Measurements from ENCODE around the gene ABHD6. TPM values are rescaled to one million over a fixed set of nuclear protein-coding genes. Genes with fewer than 3 reads are reported as not detected.

Gene ABHD6
- total and polyA plus RNA-seq, 4 donors: 5.2 to 14.1 (median 10.7) TPM

DNA sequence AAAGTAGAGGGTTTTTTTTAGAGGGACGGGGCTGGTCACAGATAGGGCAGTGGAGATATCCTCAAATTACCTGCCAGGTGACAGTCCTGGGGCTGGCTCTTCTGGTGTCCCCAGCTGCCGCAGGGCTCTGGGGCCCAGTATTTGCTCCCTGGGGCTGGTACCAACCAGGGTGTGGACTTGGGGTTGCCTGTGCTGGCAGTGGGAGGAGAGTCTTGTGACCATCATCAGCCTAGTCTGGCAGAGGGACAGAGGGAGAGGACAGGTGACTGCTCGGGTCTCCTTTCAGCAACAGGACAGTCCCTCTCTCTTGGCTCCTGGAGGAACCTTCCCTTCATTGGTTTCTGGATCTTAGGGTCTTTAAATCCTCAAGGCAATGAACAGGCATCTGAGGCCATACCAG, 60.6 kb downstream of the ABHD6 start:
- H3K4me3 ChIP-seq: no peak overlapping the region
- no peaks in the 10 kb centered on the region for H3K4me1 ChIP-seq (ENCODE audit: control insufficient read depth in 5 of 5, insufficient read depth in 5 of 5, low read length in 5 of 5)
- ATAC-seq (ENCODE audit: insufficient read depth, low FRiP score): no peak
- DNase-seq: no peak
- no peak overlapping the region for H3K27ac ChIP-seq (ENCODE audit: low read depth in 1 of 2, low read length in 1 of 2)
- H3K9ac ChIP-seq (ENCODE audit: insufficient read depth in 1 of 2, low read length in 2 of 2): no peak overlapping the region
- WGBS, 2 donors: 73 to 80% methylated on average over 3 of the region's 3 CpGs
- H3K27me3 ChIP-seq (ENCODE audit: control insufficient read depth in 3 of 3, insufficient read depth in 3 of 3, low read length in 2 of 3): peaks cover 0 to 4% (median 0%) of the 10 kb centered on the region in 3 donors
- no peaks in the 10 kb centered on the region for H3K9me3 ChIP-seq (ENCODE audit: control insufficient read depth in 4 of 4, insufficient read depth in 3 of 4, low read length in 3 of 4)
- TF ChIP-seq, protein P1, sequence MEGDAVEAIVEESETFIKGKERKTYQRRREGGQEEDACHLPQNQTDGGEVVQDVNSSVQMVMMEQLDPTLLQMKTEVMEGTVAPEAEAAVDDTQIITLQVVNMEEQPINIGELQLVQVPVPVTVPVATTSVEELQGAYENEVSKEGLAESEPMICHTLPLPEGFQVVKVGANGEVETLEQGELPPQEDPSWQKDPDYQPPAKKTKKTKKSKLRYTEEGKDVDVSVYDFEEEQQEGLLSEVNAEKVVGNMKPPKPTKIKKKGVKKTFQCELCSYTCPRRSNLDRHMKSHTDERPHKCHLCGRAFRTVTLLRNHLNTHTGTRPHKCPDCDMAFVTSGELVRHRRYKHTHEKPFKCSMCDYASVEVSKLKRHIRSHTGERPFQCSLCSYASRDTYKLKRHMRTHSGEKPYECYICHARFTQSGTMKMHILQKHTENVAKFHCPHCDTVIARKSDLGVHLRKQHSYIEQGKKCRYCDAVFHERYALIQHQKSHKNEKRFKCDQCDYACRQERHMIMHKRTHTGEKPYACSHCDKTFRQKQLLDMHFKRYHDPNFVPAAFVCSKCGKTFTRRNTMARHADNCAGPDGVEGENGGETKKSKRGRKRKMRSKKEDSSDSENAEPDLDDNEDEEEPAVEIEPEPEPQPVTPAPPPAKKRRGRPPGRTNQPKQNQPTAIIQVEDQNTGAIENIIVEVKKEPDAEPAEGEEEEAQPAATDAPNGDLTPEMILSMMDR (IDR thresholded peaks at IDR 0.05; ENCODE audit: control extremely low read depth, extremely low read depth): no peak
- no peaks in the 10 kb centered on the region for H3K36me3 ChIP-seq (ENCODE audit: control insufficient read depth in 4 of 4, insufficient read depth in 4 of 4, low read length in 4 of 4)

DNA sequence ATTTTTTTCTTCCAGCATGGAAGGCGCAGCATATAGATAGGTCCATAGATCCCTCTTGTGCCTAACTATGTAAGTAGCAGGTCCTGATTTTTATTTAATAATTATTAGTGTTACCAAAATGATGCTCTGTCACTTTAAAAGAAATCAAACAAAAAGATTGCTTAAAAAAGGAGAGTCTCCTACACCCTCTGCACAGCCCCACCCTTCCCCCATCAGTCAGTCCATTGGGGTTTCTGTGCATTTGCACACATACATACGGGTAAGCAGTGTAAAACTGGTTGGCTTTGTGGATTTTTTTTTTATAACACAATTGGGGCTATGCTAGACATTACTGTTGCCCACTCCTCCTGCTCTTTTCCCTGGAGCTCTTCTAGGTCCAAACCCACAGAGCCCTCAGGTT, 61.5 kb downstream of the ABHD6 start:
- no peak overlapping the region for H3K9ac ChIP-seq (ENCODE audit: insufficient read depth in 1 of 2, low read length in 2 of 2)
- H3K4me1 ChIP-seq (ENCODE audit: control insufficient read depth in 5 of 5, insufficient read depth in 5 of 5, low read length in 5 of 5): no peaks in the 10 kb centered on the region
- H3K27ac ChIP-seq (ENCODE audit: low read depth in 1 of 2, low read length in 1 of 2): no peak overlapping the region
- TF ChIP-seq, protein P1 (IDR thresholded peaks at IDR 0.05; ENCODE audit: control extremely low read depth, extremely low read depth): no peak
- DNase-seq: no peak
- H3K9me3 ChIP-seq (ENCODE audit: control insufficient read depth in 4 of 4, insufficient read depth in 3 of 4, low read length in 3 of 4): no peaks in the 10 kb centered on the region
- no peaks in the 10 kb centered on the region for H3K36me3 ChIP-seq (ENCODE audit: control insufficient read depth in 4 of 4, insufficient read depth in 4 of 4, low read length in 4 of 4)
- 61 to 79% methylated on average over 2 of the region's 2 CpGs for WGBS, 2 donors
- no peak overlapping the region for H3K4me3 ChIP-seq
- H3K27me3 ChIP-seq (ENCODE audit: control insufficient read depth in 3 of 3, insufficient read depth in 3 of 3, low read length in 2 of 3): peaks cover 0 to 4% (median 0%) of the 10 kb centered on the region in 3 donors
- no peak for ATAC-seq (ENCODE audit: insufficient read depth, low FRiP score)

DNA sequence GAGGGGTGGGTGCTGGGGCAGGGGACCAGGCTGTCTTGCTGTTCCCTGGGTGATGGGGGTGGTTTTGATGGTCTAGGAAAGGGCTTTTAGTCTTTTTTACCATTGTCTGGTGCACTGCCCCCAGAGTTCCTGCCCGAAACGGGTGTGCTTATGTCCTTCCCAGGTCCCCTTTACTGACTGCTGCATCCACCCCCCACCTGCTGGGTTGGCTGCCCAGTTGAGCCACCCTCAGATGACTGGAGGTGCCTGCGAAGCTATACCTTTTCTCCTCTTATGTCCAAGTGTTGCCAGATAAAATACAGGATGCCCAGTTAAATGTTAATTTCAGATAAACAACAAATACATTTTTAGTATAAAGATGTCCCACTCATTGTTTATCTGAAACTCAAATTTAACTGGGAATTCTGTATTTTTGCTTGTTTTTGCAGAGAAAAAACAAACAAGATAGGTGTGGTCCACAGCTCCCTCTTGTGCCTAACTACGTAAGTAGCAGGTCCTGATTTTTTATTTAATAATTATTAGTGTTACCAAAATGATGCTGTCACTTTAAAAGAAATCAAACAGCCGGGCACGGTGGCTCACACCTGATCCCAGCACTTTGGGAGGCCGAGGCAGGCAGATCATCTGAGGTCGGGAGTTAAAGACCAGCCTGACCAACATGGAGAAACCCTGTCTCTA, 62.4 kb downstream of the ABHD6 start:
- H3K9ac ChIP-seq (ENCODE audit: insufficient read depth in 1 of 2, low read length in 2 of 2): no peak overlapping the region
- no peak overlapping the region for H3K27ac ChIP-seq (ENCODE audit: low read depth in 1 of 2, low read length in 1 of 2)
- TF ChIP-seq, protein P1 (IDR thresholded peaks at IDR 0.05; ENCODE audit: control extremely low read depth, extremely low read depth): peak; percentile 19
- peak; percentile 22 to 72 (median 65) for DNase-seq
- no peaks in the 10 kb centered on the region for H3K9me3 ChIP-seq (ENCODE audit: control insufficient read depth in 4 of 4, insufficient read depth in 3 of 4, low read length in 3 of 4)
- no peak for ATAC-seq (ENCODE audit: insufficient read depth, low FRiP score)
- no peak overlapping the region for H3K4me3 ChIP-seq
- peaks cover 0 to 4% (median 0%) of the 10 kb centered on the region in 3 donors for H3K27me3 ChIP-seq (ENCODE audit: control insufficient read depth in 3 of 3, insufficient read depth in 3 of 3, low read length in 2 of 3)
- no peaks in the 10 kb centered on the region for H3K36me3 ChIP-seq (ENCODE audit: control insufficient read depth in 4 of 4, insufficient read depth in 4 of 4, low read length in 4 of 4)
- no peaks in the 10 kb centered on the region for H3K4me1 ChIP-seq (ENCODE audit: control insufficient read depth in 5 of 5, insufficient read depth in 5 of 5, low read length in 5 of 5)
- WGBS, 2 donors: 15 to 21% methylated on average over 8 of the region's 8 CpGs
